Measurements from ENCODE around the gene SLC39A7. TPM values are rescaled to one million over a fixed set of nuclear protein-coding genes. Genes with fewer than 3 reads are reported as not detected.
A peak's percentile ranks its signal among the peaks of the same experiment; 100 is the strongest.

The SLC39A7 gene
- polyA plus RNA-seq, 5 donors = 73.8 to 100 (median 90.1) TPM

- DNase-seq = peak; percentile 90 to 91
These were observed 3.9 kb downstream of the SLC39A7 start, which contains the start of gene HSD17B8 for GRCh38 chr6:33204415-33205190. HSD17B8 (plus strand) TSS chr6:33204655; CDS start chr6:33204669, 14 bp downstream.

- DNase-seq = no peak
These were observed 4.7 kb downstream of the SLC39A7 start for GRCh38 chr6:33205191-33206026.

- no peak for DNase-seq
These were observed 5.6 kb downstream of the SLC39A7 start for GRCh38 chr6:33206027-33206863.

- DNase-seq = peak in 1 of 2 donors; percentile 21
These were observed 6.3 kb downstream of the SLC39A7 start for GRCh38 chr6:33206864-33207551.

GRCh38 chr6:33207552-33208090 is 7.0 kb downstream of the SLC39A7 start:
- DNase-seq = peak; percentile 64

GRCh38 chr6:33208091-33208967 is 7.7 kb downstream of the SLC39A7 start, which contains the start of gene RING1:
RING1 (plus strand) TSS chr6:33208500; CDS start chr6:33208823, 323 bp downstream.
- peak; percentile 86 to 88 for DNase-seq

GRCh38 chr6:33209856-33210255 is 9.2 kb downstream of the SLC39A7 start:
- no peak for DNase-seq

- DNase-seq = no peak
These were observed 10.5 kb downstream of the SLC39A7 start for GRCh38 chr6:33211136-33211535.

GRCh38 chr6:33211666-33212422 is 11.2 kb downstream of the SLC39A7 start:
- no peak for DNase-seq

GRCh38 chr6:33212857-33213165 is 12.1 kb downstream of the SLC39A7 start:
- no peak for DNase-seq

- peak in 1 of 2 donors; percentile 34 for DNase-seq
These were observed 12.7 kb downstream of the SLC39A7 start for GRCh38 chr6:33213166-33213988.

GRCh38 chr6:33213989-33214335 is 13.3 kb downstream of the SLC39A7 start:
- DNase-seq = no peak

GRCh38 chr6:33215271-33216116 is 14.8 kb downstream of the SLC39A7 start:
- DNase-seq = peak in 1 of 2 donors; percentile 28

- DNase-seq = no peak
These were observed 15.5 kb downstream of the SLC39A7 start for GRCh38 chr6:33216117-33216649.

- no peak for DNase-seq
These were observed 16.6 kb downstream of the SLC39A7 start for GRCh38 chr6:33217246-33217645.

GRCh38 chr6:33217681-33218080 is 17.0 kb downstream of the SLC39A7 start:
- DNase-seq = no peak

Measured in right lung (tissue), 5 donors.